Natural killer cell treated with Interleukin-12 subunit alpha and Interleukin-12 subunit beta and Interleukin-15 and Interleukin-18, amount 100 ng/mL, for 72 hours (primary cell): ENCODE results near the gene SINHCAF. TPM values are rescaled to one million over a fixed set of nuclear protein-coding genes. Genes with fewer than 3 reads are reported as not detected.
"Not testable (repeated sequence)": the region's sequence is repeated elsewhere in the genome, so short reads cannot be mapped to it uniquely, and the experiment has no call there.

Source experiments
- ATAC-seq, 2 donors: fragments of 150-1000 bp; cut with Tn5 transposase in 1 of 2; sonication (Bioruptor Pico), chemical (Tn5 transposase) in 1 of 2; 2 replicates each; pipeline ENCODE4 v1.10.0; 2021
- DNase-seq: peaks from one replicate; pipeline ENCODE4 v3.0.0; 2022; ENCODE audit warnings: low spot score
- H3K27ac Mint-ChIP-seq, 2 donors: 1 replicate in 1 of 2; 2 replicates in 1 of 2; pipeline ENCODE4 v1.8.0; 2022; ENCODE audit warnings: mixed read lengths in 2 of 2, mild to moderate bottlenecking in 1 of 2, moderate library complexity in 1 of 2
- H3K27me3 Mint-ChIP-seq, 2 donors: 1 replicate in 1 of 2; 2 replicates in 1 of 2; pipeline ENCODE4 v1.8.0; 2022; ENCODE audit warnings: mixed read lengths in 2 of 2
- H3K36me3 Mint-ChIP-seq: one replicate; pipeline ENCODE4 v1.8.0; 2022; ENCODE audit warnings: mixed read lengths
- H3K4me1 Mint-ChIP-seq, 2 donors: 1 replicate in 1 of 2; 2 replicates in 1 of 2; pipeline ENCODE4 v1.8.0; 2022; ENCODE audit warnings: low read depth in 2 of 2, mixed read lengths in 2 of 2, mild to moderate bottlenecking in 1 of 2
- H3K4me3 Mint-ChIP-seq: one replicate; pipeline ENCODE4 v1.8.0; 2022; ENCODE audit warnings: mixed read lengths
- H3K9me3 Mint-ChIP-seq: 2 replicates; pipeline ENCODE4 v1.8.0; 2022; ENCODE audit warnings: mixed read lengths
- total RNA-seq, 2 donors: library from RNA; stranded (reverse); gene quantifications; one replicate each; pipeline ENCODE4 v1.2.3, GENCODE V29; 2022

Gene SINHCAF
- total RNA-seq: 100 to 1,000 TPM in 1 of 2 donors, 10 to 100 TPM in 1; 91.5 to 111 TPM

- Mint-ChIP-seq H3K27me3 (no peaks in the 10 kb centered on the region), H3K27ac (peak within 1 kb of the TSS; percentile 85 to 95), H3K36me3 (no peaks in the 10 kb centered on the region), H3K4me3 (peak within 1 kb of the TSS; percentile 83), H3K4me1 (peaks cover 29 to 31% of the 10 kb centered on the region in 2 donors), H3K9me3 (no peaks in the 10 kb centered on the region)
- peak; percentile 88 to 91 for ATAC-seq
- peak; percentile 99 for DNase-seq
Measured at GRCh38 chr12:31325877-31326631, at the start of gene SINHCAF. Gene SINHCAF (minus strand): TSS chr12:31326150. CDS start chr12:31298204, 27,946 bp downstream.

GRCh38 chr12:31375422-31375821, 49.5 kb upstream of the SINHCAF start:
- not testable (repeated sequence) for H3K4me3 Mint-ChIP-seq, H3K4me1 Mint-ChIP-seq, H3K27ac Mint-ChIP-seq, ATAC-seq, H3K27me3 Mint-ChIP-seq, DNase-seq, H3K36me3 Mint-ChIP-seq, H3K9me3 Mint-ChIP-seq

GRCh38 chr12:31371256-31371620, 45.3 kb upstream of the SINHCAF start:
- Mint-ChIP-seq H3K4me3 (no peak overlapping the region), H3K27me3 (no peaks in the 10 kb centered on the region), H3K36me3 (no peaks in the 10 kb centered on the region), H3K9me3 (no peaks in the 10 kb centered on the region), H3K4me1 (no peaks in the 10 kb centered on the region), H3K27ac (no peak overlapping the region)
- no peak for DNase-seq
- ATAC-seq: no peak

GRCh38 chr12:31370531-31371255, 44.7 kb upstream of the SINHCAF start:
- DNase-seq (no peak), ATAC-seq (no peak)
- no peaks in the 10 kb centered on the region for H3K4me1 Mint-ChIP-seq
- no peak overlapping the region for H3K4me3 Mint-ChIP-seq
- H3K9me3 Mint-ChIP-seq: no peaks in the 10 kb centered on the region
- no peak overlapping the region for H3K27ac Mint-ChIP-seq
- H3K27me3 Mint-ChIP-seq: no peaks in the 10 kb centered on the region
- H3K36me3 Mint-ChIP-seq: no peaks in the 10 kb centered on the region

GRCh38 chr12:31369712-31370521, 44.0 kb upstream of the SINHCAF start:
- Mint-ChIP-seq H3K9me3 (no peaks in the 10 kb centered on the region), H3K36me3 (no peaks in the 10 kb centered on the region), H3K27ac (no peak overlapping the region), H3K4me3 (no peak overlapping the region), H3K27me3 (no peaks in the 10 kb centered on the region), H3K4me1 (no peaks in the 10 kb centered on the region)
- ATAC-seq (no peak), DNase-seq (no peak)

- ATAC-seq: no peak
- Mint-ChIP-seq H3K36me3 (no peaks in the 10 kb centered on the region), H3K27ac (no peak overlapping the region), H3K4me3 (no peak overlapping the region), H3K27me3 (no peaks in the 10 kb centered on the region), H3K4me1 (peaks cover under 1 to 1% of the 10 kb centered on the region in 2 donors), H3K9me3 (no peaks in the 10 kb centered on the region)
- DNase-seq: no peak
Measured at GRCh38 chr12:31368666-31369361, 42.9 kb upstream of the SINHCAF start.

GRCh38 chr12:31366104-31366621, 40.2 kb upstream of the SINHCAF start:
- H3K9me3 Mint-ChIP-seq: no peaks in the 10 kb centered on the region
- no peak overlapping the region for H3K27ac Mint-ChIP-seq
- peaks cover 18 to 22% of the 10 kb centered on the region in 2 donors for H3K4me1 Mint-ChIP-seq
- H3K36me3 Mint-ChIP-seq: no peaks in the 10 kb centered on the region
- no peaks in the 10 kb centered on the region for H3K27me3 Mint-ChIP-seq
- H3K4me3 Mint-ChIP-seq: no peak overlapping the region
- DNase-seq (no peak), ATAC-seq (no peak)

GRCh38 chr12:31363831-31364230, 37.9 kb upstream of the SINHCAF start:
- no peaks in the 10 kb centered on the region for H3K36me3 Mint-ChIP-seq
- H3K27ac Mint-ChIP-seq: peak overlapping the region in 1 of 2 donors; percentile 88
- no peak for ATAC-seq
- no peak for DNase-seq
- H3K9me3 Mint-ChIP-seq: no peaks in the 10 kb centered on the region
- no peak overlapping the region for H3K4me3 Mint-ChIP-seq
- H3K4me1 Mint-ChIP-seq: peaks cover 18 to 22% of the 10 kb centered on the region in 2 donors
- H3K27me3 Mint-ChIP-seq: no peaks in the 10 kb centered on the region

- ATAC-seq (no peak), DNase-seq (no peak)
- Mint-ChIP-seq H3K9me3 (no peaks in the 10 kb centered on the region), H3K4me3 (peak overlapping the region; percentile 79), H3K4me1 (peaks cover 18 to 22% of the 10 kb centered on the region in 2 donors), H3K36me3 (no peaks in the 10 kb centered on the region), H3K27me3 (no peaks in the 10 kb centered on the region), H3K27ac (peak overlapping the region; percentile 82 to 88)
Measured at GRCh38 chr12:31363416-31363809, 37.5 kb upstream of the SINHCAF start.

GRCh38 chr12:31362759-31363415, 36.9 kb upstream of the SINHCAF start:
- Mint-ChIP-seq H3K36me3 (no peaks in the 10 kb centered on the region), H3K4me3 (peak overlapping the region; percentile 79)

GRCh38 chr12:31362115-31362758, 36.3 kb upstream of the SINHCAF start:
- Mint-ChIP-seq H3K27ac (peak overlapping the region; percentile 82 to 88), H3K9me3 (no peaks in the 10 kb centered on the region), H3K4me1 (peaks cover 18 to 22% of the 10 kb centered on the region in 2 donors), H3K36me3 (no peaks in the 10 kb centered on the region), H3K4me3 (peak overlapping the region; percentile 79), H3K27me3 (no peaks in the 10 kb centered on the region)
- DNase-seq (no peak), ATAC-seq (peak; percentile 58 to 68)

More at GRCh38 chr12:31362759-31363415, 36.9 kb upstream of the SINHCAF start:
- ATAC-seq (peak; percentile 78 to 79), DNase-seq (no peak)
- Mint-ChIP-seq H3K9me3 (no peaks in the 10 kb centered on the region), H3K4me1 (peaks cover 18 to 22% of the 10 kb centered on the region in 2 donors), H3K27ac (peak overlapping the region; percentile 82 to 88), H3K27me3 (no peaks in the 10 kb centered on the region)

- peak overlapping the region; percentile 82 to 88 for H3K27ac Mint-ChIP-seq
- DNase-seq (no peak), ATAC-seq (no peak)
- no peaks in the 10 kb centered on the region for H3K9me3 Mint-ChIP-seq
- H3K4me1 Mint-ChIP-seq: peaks cover 18 to 22% of the 10 kb centered on the region in 2 donors
- no peaks in the 10 kb centered on the region for H3K27me3 Mint-ChIP-seq
- H3K36me3 Mint-ChIP-seq: no peaks in the 10 kb centered on the region
- peak overlapping the region; percentile 79 for H3K4me3 Mint-ChIP-seq
Measured at GRCh38 chr12:31361730-31362114, 35.8 kb upstream of the SINHCAF start.
